ENCODE data around the gene POLR2A. TPM values are rescaled to one million over a fixed set of nuclear protein-coding genes. Genes with fewer than 3 reads are reported as not detected.

The POLR2A gene
- total and polyA plus RNA-seq, 2 of the 13 experiments (the other 11 are each of a cell fraction or from before 2014, with no cell fraction given): 17.8 to 18.3 TPM

- TF ChIP-seq FOXP1 (IDR thresholded peaks at IDR 0.05) (no peak), FOXP1 (CRISPR knock-in tag; IDR thresholded peaks at IDR 0.05) (no peak), ZNF138 (CRISPR knock-in tag; IDR thresholded peaks at IDR 0.05; ENCODE audit: low read depth) (no peak), ZMYM2 (CRISPR knock-in tag; IDR thresholded peaks at IDR 0.05) (no peak), ZNF737 (CRISPR knock-in tag; IDR thresholded peaks at IDR 0.05; ENCODE audit: borderline replicate concordance) (no peak), RFX3 (CRISPR knock-in tag; IDR thresholded peaks at IDR 0.05) (no peak), TIGD3 (CRISPR knock-in tag; IDR thresholded peaks at IDR 0.05; ENCODE audit: borderline replicate concordance) (no peak), KLF9 (CRISPR knock-in tag; IDR thresholded peaks at IDR 0.05; ENCODE audit: low read depth) (no peak; the same call in 1 of the 2 replicates), MAFG (CRISPR knock-in tag; IDR thresholded peaks at IDR 0.05) (no peak), NFATC3 (CRISPR knock-in tag; IDR thresholded peaks at IDR 0.05) (no peak), POLR2A (IDR thresholded peaks at IDR 0.05; ENCODE audit: insufficient read depth in 1 of 2, low read depth in 2 of 2, low read length in 2 of 2) (peak in 1 of 2 experiments; percentile 76; a peak in 2 of 4 replicates), E2F2 (CRISPR knock-in tag; IDR thresholded peaks at IDR 0.05; ENCODE audit: borderline replicate concordance) (no peak), PLRG1 (conservative IDR thresholded peaks at IDR 0.05) (no peak), NFRKB (IDR thresholded peaks at IDR 0.05) (no peak), SOX13 (IDR thresholded peaks at IDR 0.05) (no peak), SOX13 (CRISPR knock-in tag; conservative IDR thresholded peaks at IDR 0.05 in 1 of 2, IDR thresholded peaks at IDR 0.05 in 1 of 2) (no peak), KMT2B (CRISPR knock-in tag; IDR thresholded peaks at IDR 0.05) (no peak), RNF2 (conservative IDR thresholded peaks at IDR 0.05; ENCODE audit: low read depth) (no peak), SMYD3 (CRISPR knock-in tag; IDR thresholded peaks at IDR 0.05) (no peak), ZNF44 (CRISPR knock-in tag; IDR thresholded peaks at IDR 0.05) (peak; percentile 80), BRCA1 (CRISPR knock-in tag; IDR thresholded peaks at IDR 0.05) (no peak), JUND (CRISPR knock-in tag; IDR thresholded peaks at IDR 0.05) (no peak), KDM3A (CRISPR knock-in tag; IDR thresholded peaks at IDR 0.05; ENCODE audit: low read depth) (no peak), TBX2 (CRISPR knock-in tag; IDR thresholded peaks at IDR 0.05; ENCODE audit: borderline replicate concordance) (peak; percentile 61), ZNF235 (CRISPR knock-in tag; IDR thresholded peaks at IDR 0.05; ENCODE audit: borderline replicate concordance) (0 out of 2 replicates have a peak, but pooled peaks have one; percentile 53), ZBTB37 (CRISPR knock-in tag; IDR thresholded peaks at IDR 0.05) (no peak), ZFYVE20 (CRISPR knock-in tag; IDR thresholded peaks at IDR 0.05; ENCODE audit: borderline replicate concordance, low read depth) (no peak), RARG (CRISPR knock-in tag; IDR thresholded peaks at IDR 0.05; ENCODE audit: low read depth) (no peak), ZMYM4 (CRISPR knock-in tag; IDR thresholded peaks at IDR 0.05) (no peak), RBFOX2 (IDR thresholded peaks at IDR 0.05; ENCODE audit: low read depth, low read length) (peak; percentile 78)
Observed at GRCh38 chr17:7444682-7445618, 39.2 kb upstream of the POLR2A start, which contains the start of gene CHRNB1 (continued).

Measured in HepG2 (cell line).